GM19395 (cell line): ENCODE data around the gene ARHGAP19.
"Not testable (repeated sequence)": the region's sequence is repeated elsewhere in the genome, so short reads cannot be mapped to it uniquely, and the experiment has no call there.

ENCODE experiments used
- ATAC-seq: cut with Tn5 transposase; IDR thresholded peaks from one replicate; pipeline ENCODE4 v1.9.1; 2021; ENCODE audit warnings: mild to moderate bottlenecking, moderate library complexity; ENCODE audit not compliant: unreplicated experiment

Gene ARHGAP19

DNA sequence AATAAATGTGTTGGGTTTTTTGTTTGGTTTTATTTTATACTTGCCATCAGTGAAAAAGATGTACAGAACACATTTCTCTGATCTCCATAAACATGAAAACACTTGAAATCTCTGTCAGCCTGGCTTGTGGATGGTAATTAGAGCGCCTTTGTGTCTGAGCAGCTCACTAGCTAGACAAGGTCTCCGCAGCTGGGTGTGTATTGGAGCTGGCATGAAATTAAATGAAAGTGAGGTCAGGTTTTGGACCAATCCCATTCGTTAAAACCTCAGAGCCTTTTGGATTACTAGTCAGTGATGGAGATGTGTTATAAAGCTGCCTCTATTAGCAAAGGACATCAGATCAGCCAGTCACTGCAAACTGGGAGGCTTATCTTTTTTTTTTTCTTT lies 29.4 kb upstream of the ARHGAP19 start:
- no peak for ATAC-seq

DNA sequence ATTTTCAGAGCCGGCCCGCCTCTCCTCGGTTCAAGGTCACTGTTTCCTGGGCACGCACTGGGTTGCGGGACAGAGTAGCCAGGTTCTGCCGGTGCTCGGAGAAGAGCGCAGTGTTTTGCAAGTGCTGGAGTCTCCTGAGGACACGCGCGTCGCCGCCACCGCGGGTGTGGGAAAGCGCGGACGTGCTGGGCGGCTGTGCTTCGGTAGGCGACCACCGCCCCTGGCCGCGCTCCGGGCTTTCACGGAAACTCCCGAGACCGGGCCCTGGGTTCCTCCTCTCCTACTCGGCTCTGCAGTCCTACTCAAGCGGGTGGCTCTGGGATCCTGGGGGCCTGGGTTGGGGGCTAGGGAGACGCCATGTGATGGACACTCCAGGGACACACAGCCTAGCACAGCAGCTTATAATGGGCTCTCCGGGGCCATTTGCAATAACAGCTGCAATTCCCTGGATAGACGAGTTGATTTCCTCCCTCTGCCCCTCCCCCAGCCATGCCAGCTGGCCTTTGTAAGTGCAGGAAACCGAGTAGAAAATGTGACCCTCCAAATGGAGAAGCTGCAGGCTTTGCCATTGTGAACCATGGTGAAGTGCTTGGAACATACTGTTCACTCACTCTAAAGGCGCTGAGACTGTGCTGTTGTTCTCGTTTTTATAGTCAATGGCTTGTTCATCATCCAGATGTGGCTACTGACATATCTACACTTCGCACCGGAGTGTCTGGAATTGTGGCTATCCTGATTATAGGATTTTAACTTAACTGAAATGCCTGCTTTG lies 28.8 kb upstream of the ARHGAP19 start:
- no peak for ATAC-seq

DNA sequence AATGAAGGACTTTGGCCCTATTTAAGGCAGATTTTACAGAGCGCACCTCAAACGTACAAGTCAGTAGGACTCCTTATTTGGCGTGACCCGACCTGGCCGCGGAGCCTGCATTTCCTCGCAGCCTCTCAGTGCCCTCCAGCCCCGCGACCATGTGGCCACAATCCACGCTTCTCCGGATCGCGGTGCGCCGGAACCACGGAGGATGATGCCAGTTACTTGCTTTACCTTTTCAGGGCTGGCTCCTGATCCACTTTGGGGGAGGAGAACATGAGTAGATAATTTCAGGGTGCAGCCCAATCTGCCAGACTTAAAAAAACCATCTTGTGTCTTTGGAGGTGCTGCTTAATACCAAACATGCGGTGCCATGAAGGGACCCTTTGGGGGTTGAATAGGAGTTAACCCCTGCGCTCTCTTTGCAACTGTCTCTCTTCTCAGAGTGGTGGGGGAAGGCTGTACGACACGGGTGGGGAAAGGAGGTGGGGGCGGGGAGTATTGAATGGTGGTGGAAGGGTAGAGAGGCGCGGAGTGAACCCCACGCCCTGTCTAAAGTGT lies 28.1 kb upstream of the ARHGAP19 start:
- ATAC-seq, result no peak

DNA sequence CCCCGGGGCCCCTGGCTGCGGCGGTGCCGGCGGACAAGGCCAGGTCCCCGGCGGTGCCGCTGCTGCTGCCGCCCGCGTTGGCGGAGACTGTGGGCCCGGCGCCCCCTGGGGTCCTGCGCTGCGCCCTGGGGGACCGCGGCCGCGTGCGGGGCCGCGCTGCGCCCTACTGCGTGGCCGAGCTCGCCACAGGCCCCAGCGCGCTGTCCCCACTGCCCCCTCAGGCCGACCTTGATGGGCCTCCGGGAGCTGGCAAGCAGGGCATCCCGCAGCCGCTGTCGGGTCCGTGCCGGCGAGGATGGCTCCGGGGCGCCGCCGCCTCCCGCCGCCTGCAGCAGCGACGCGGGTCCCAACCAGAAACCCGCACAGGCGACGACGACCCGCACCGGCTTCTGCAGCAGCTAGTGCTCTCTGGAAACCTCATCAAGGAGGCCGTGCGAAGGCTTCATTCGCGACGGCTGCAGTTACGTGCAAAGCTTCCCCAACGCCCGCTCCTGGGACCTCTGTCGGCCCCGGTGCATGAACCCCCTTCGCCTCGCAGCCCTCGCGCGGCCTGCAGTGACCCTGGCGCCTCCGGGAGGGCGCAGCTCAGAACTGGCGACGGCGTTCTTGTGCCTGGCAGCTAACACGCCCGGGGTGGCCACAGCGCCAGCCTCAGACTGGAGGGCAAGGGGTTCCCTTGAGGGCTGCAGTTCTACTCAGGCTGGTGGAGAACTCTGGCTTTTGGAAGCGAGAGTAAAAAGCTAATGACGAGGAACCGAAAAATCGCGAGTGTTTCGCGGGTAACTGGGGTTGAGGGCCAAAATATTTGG lies 27.4 kb upstream of the ARHGAP19 start:
- ATAC-seq, result peak; percentile 18

DNA sequence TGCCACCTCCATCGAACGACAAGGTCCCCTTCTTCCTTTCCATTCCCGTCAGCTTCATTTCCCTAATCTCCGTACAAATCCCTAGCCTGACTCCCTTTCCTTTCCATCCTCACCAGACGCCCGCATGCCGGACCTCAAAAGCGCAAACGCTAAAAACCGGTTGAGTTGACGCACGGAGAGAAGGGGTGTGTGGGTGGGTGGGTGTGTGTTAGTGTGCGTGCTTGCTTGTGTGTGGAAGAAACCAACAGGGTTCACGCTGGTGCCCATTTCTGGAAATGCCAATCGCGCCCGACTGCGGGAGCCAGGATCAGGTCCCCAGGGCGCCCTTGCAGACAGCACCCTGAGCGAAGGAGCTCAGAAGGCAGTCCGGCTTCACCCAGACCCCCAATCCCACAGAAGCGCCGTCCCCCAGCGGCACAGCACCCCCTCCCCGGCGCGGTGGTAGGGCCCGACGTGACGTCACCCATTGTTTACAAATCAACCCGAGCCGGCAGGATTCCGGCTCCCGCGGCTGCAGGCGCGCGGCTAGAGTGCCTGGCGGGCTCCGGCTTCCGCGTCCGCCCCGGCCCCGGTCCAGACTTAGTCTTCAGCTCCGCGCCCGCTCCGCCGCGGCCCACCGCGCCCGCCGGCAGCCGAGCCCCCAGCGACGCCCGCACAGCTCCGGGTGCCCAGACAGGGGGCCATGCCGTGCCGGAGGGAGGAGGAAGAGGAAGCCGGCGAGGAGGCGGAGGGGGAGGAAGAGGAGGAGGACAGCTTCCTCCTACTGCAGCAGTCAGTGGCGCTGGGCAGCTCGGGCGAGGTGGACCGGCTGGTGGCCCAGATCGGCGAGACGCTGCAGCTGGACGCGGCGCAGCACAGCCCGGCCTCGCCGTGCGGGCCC lies 26.6 kb upstream of the ARHGAP19 start, which contains the start of gene FRAT1:
TSS of gene FRAT1 (plus strand) at position 500 of the 880 bp plus-strand sequence. CDS start at position 683, 183 bp downstream.
- peak; percentile 83 for ATAC-seq

DNA sequence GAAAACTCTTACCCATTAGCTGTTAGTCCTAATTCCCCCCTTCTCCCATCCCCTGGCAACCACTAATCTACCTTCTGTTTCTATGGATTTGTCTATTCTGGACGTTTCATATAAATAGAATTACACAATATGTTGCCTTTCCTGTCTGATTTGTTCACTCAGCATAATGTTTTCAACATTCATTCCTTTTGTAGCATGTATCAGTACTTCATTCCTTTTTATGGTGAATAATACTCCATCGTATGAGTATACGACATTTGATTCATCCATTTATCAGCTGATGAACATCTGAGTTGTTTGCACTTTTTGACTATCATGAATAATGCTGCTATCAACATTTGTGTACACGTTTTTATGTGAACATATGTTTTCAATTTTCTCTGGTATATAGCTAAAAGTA lies 22.2 kb upstream of the ARHGAP19 start:
- no peak for ATAC-seq

DNA sequence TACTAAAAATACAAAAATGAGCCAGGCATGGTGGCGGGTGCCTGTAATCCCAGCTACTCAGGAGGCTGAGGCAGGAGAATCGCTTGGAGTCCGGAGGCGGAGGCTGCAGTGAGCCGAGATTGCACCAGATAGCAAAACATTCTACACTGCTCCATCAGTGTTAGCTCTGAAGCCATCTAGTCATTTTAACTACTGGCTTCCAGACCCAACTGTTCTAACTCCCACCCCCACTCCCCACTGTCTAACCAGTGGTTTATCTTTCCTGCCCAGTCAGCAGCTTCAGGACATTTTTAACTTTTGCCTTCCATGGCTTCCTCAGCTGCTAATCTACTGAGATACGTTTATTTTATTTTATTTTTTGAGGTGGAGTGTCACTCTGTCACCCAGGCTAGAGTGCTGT lies 20.5 kb upstream of the ARHGAP19 start:
- ATAC-seq, result no peak

DNA sequence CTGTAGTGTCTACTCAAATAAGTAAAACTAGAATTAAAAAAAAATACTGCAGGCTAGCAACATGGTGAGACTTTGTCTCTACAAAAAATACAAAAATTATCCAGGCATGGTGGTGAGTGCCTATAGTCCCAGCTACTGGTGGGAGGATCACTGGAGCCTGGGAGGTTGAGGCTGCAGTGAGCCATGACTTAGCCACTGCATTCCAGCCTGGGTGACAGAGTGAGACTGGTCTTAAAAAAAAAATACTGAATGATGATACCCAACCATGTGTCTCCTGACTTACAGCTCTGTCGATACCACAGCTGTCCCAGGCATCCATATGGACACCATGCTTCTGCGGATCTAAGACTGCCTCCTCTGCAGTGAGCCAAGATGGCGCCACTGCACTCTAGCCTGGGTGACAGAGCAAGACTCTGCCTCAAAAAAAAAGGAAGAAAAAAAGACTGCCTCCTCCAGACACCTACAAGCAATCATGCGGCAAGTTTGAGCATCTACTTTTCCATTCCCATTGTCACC lies 18.7 kb upstream of the ARHGAP19 start:
- ATAC-seq, result no peak

DNA sequence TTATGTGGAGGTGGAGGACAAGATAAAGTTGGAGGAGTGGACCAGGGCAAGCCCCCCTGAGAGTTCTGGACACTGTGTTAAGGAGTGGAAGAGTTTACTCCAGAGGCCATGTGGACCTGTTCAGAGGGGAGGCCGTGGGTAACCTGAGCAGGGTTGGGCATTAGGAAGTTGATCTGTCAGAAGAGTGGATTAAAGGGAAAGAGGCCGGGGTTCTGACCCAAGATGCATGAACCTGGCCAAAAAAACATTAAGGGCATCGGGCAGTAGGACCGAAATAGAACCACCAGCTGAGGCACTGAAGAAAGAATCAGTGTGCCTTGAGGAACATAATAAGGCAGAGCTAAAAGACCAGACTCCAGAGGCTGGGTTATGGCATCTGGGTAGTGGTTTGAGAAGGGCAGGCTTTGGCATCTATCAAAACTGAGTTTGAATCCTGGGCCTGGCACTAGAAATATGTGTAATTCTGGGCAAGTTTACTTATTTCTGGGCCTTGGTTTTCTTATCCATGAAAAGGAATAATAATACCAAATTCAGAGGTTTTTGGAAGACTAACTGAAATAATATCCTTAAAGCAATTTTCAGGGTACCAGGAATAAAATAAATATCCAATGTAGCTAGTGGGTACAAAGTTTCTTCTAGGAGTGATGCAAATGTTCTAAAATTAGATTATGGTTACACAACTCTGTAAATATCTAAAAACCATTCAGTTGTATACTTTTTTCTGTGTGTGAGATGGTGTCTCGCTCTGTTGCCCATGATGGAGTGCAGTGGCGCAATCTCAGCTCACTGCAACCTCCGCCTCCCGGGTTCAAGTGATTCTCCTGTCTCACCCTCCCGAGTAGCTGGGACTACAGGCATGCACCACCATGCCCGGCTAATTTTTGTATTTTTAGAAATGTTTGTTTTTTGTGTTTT lies 15.7 kb upstream of the ARHGAP19 start:
- no peak for ATAC-seq

DNA sequence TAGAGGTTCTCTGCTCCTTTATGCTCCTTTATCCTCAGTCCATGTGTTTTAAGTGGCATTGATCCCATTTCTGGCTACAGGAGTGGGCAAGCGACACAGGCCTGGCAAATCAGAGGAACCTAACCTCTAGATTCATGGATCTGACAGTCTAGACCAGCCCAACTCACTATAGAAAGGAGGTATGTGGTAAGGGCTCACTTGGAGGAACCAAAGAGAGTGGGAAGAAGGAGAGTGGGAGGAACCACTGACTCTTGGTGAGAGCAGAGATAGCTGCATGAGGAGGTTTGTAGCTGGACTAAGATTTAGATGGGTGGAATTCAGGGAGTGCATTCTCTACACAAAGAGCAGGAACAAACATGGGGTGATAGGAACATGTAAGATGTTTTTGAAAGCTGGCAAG lies 15.0 kb upstream of the ARHGAP19 start:
- ATAC-seq, result no peak

DNA sequence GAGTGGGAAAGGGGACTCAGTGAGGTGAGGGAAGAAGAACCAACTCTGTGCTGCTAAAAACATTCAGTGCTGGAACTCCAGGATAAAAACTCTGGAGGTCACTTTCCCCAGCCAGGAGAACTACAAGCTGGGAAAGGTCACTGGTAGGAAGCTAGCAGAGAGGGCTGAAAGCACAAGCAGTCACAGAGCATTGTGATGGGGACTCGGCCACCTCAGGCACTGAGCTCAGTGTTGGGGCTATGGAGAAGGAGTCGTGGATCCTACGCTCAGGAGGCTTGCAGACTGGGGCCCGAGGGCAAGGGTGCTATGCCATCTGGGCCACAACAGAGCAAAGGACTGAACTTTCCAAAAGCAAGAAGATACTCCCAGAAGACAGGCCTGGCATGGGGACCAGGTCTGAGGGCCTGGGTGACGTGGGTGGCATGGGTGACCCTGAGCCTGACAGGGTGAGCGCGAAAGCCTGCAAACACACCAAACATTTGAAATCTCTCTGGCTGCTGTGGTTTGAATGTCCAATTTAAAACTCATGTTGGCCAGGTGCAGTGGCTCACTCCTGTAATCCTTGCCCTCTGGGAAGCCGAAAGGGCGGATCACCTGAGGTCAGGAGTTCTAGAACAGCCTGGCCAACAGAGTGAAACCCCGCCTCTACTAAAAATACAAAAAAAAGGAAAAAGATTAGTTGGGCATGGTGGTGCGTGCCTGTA lies 9.8 kb upstream of the ARHGAP19 start:
- no peak for ATAC-seq

DNA sequence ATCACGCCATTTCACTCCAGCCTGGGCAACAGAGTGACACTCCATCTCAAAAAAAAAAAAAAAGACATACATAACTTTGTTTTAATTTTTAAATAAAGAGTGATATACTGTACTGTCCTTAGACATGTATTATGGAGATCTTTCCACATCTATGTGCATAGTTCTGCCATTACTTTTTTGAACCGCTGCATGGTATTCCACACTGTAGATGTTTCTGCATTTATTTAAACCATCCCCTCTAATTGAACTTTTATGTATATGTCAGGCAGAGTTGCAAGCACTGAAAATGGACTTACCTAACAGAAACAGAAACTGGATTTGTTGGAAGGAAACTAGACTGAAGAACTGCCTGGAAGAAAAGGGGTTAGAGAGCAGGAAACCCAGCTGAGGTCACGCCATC lies 8.5 kb upstream of the ARHGAP19 start:
- ATAC-seq, result no peak

DNA sequence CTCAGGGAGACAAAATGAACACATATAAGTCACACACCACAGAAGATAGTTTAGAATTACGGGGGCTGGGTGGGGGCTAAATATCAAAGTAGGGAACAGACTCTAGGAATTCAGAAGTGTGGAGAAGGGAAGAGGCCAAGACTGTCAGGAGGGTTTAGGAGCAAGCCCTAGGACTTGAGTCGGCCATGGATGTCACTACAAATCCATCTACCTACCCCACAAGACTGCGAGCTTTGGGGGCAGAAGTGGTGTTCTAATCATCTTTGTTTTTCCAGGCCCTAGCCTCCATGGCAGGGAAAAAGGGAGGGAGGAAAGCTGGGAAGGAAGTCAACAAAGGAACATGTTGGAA lies 5.8 kb upstream of the ARHGAP19 start:
- ATAC-seq, result no peak

DNA sequence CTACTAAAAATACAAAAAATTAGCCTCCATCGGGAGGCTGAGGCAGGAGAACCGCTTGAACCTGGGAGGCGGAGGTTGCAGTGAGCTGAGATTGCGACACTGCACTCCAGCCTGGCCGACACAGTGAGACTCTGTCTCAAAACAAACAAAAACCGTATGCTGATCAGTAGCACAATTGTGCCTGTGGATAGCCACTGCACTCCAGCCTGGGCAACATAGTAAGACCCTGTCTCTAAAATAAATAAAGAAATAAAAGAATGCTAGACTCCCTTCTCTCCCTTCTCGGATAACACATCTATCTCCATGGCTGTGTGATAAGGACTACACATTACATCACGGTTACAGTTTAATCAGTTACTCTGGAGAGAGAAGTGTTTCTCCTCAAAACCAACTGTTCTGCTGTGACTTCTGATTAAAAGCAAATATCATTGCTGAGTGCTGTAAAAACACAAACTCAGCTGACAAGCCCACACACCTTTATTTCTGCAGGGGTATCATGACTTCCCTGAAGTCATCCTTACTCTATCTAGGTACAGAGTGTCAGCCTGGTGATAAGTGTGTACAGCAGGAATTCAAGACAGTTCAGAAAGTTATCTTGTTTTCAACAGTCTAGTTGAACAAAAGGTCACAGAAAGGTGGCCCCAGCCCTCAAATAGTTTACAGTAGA lies 5.3 kb upstream of the ARHGAP19 start:
- no peak for ATAC-seq

DNA sequence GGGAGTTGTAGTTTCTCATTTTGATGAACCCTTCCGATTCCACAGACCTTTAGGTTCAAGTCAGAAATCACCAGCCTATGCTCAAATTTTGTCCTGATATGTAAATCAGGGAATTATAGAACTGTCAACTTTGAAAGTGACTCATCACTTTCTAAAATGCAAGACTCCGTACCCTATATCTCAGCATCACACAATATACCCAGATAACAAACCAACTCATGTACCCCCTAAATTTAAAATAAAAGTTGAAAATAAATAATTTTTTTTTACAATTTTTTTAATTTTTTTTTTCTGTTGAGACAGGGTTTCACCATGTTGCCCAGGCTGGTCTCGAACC lies 393 bp upstream of the ARHGAP19 start:
- no peak for ATAC-seq

DNA sequence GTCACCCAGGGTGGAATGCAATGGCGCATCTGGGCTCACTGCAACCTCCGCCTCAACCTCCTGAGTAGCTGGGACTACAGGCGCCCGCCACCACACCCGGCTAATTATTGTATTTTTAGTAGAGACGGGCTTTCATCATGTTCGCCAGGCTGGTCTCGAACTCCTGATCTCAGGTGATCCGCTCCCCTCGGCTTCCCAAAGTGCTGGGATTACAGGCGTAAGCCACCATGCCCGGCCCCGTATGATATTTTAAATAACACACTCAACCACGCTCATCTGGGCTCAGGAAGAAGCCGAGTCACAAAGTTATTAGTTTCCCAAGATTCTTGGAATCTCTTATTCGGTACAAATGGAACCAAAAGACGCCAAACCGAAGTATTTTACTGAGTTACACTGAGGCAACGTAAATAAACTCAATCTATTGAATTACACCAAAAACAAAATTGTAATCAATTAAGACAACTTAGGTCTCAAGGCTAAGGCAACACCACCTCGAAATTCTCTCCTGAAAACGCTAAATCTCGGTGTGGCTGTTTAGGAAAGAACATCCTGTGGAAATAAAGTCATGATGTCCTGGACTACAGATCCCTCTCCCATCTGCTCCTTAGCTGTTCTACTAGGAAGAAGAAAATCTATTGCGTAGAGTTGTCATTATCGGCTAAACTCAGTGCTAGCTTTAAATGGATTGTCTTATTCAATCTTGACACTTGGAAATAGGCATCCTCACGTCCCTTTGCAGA lies 910 bp downstream of the ARHGAP19 start:
- no peak for ATAC-seq

DNA sequence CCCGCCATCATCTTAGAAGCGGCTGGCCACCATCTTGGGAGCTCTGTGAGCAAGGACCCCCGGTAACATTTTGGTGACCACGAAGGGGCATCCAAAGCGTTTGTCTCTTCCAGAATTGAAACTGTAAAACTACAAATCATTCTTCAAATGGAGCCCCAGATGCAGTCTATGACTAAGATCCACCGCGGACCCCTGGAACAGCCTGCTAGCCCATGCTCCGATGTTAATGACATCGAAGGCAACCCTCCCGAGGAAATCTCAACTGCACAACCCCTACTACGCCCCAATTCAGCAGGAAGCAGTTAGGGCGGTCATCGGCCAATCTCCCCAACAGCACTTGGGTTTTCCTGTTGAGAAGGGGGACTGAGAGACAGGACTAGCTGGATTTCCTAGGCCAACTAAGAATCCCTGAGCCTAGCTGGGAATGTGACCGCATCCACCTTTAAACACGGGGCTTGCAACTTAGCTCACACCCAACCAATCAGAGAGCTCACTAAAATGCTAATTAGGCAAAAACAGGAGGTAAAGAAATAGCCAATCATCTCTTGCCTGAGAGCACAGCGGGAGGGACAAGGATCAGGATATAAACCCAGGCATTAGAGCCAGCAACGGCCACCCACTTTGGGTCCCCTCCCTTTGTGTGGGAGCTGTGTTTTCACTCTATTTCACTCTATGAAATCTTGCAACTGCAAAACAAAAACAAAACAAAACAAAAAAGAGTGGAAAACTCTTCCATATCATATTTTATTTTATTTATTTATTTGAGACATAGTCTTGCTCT lies 1.7 kb downstream of the ARHGAP19 start:
- not testable (repeated sequence) for ATAC-seq
